ENCODE measurements around the gene DOCK10.

DOCK10 gene

DNA sequence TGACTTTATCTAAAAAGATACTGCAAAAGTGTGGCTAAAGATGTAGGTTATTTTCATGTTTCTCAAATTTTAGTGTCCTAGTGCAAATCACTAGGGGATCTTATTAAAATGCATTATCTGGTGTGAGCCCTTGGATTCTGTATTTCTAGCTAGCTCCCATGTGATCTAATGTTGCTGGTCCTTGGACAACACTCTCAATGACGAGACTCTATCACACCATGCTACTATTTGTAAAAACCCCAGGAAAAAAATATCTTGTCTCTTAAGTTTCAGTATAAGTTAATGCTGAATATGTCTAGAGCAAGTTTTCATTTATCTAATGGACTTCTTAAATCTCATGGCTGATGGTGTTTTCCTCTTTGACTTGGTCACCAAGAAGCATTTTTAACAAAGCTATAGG, 5.8 kb downstream of the DOCK10 start:
- no peak for DNase-seq (ENCODE audit: low read depth)
- no peak for TF ChIP-seq CTCF (IDR thresholded peaks at IDR 0.05; ENCODE audit: insufficient read depth, low read depth, low read length, missing control alignments)
- H3K4me3 ChIP-seq (ENCODE audit: low read depth, low read length) = no peak overlapping the region

GRCh38 chr2:225033440-225034318, 8.6 kb downstream of the DOCK10 start:
- no peak for TF ChIP-seq CTCF (IDR thresholded peaks at IDR 0.05; ENCODE audit: insufficient read depth, low read depth, low read length, missing control alignments)
- no peak overlapping the region for H3K4me3 ChIP-seq (ENCODE audit: low read depth, low read length)
- no peak for DNase-seq (ENCODE audit: low read depth)

GRCh38 chr2:225032246-225032645, 10.0 kb downstream of the DOCK10 start:
- no peak for TF ChIP-seq CTCF (IDR thresholded peaks at IDR 0.05; ENCODE audit: insufficient read depth, low read depth, low read length, missing control alignments)

GRCh38 chr2:225031599-225031998, 10.7 kb downstream of the DOCK10 start:
- DNase-seq (ENCODE audit: low read depth) = no peak
- no peak overlapping the region for H3K4me3 ChIP-seq (ENCODE audit: low read depth, low read length)
- no peak for TF ChIP-seq CTCF (IDR thresholded peaks at IDR 0.05; ENCODE audit: insufficient read depth, low read depth, low read length, missing control alignments)

More at GRCh38 chr2:225032246-225032645, 10.0 kb downstream of the DOCK10 start:
- no peak overlapping the region for H3K4me3 ChIP-seq (ENCODE audit: low read depth, low read length)
- no peak for DNase-seq (ENCODE audit: low read depth)

GRCh38 chr2:225030893-225031292, 11.4 kb downstream of the DOCK10 start:
- DNase-seq (ENCODE audit: low read depth) = no peak
- no peak for TF ChIP-seq CTCF (IDR thresholded peaks at IDR 0.05; ENCODE audit: insufficient read depth, low read depth, low read length, missing control alignments)

DNA sequence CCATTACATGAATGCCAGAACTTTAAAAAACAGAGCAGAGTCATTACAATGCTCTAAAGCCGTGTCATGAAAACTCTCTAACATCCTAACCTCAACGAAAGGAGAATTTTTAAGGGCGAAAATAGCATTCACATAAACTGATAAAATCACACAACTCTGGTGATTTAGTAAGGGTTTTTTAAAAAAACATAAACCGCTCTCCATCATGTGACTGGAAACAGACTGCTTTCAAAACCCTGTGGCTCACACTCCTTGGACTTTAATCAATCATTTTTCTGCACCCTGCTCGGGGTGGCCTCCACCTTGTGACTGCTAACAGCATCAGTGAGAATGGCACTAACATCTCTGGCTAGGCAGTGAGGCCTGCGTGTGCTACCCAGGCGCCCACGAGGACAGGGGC, 12.1 kb downstream of the DOCK10 start:
- TF ChIP-seq CTCF (IDR thresholded peaks at IDR 0.05; ENCODE audit: insufficient read depth, low read depth, low read length, missing control alignments) = no peak
- no peak overlapping the region for H3K4me3 ChIP-seq (ENCODE audit: low read depth, low read length)
- no peak for DNase-seq (ENCODE audit: low read depth)

More at GRCh38 chr2:225030893-225031292, 11.4 kb downstream of the DOCK10 start:
- no peak overlapping the region for H3K4me3 ChIP-seq (ENCODE audit: low read depth, low read length)
